ENCODE results near the gene ZNF804B.
A peak's percentile ranks its signal among the peaks of the same experiment; 100 is the strongest.

The ZNF804B gene

GRCh38 chr7:88881136-88881535, 121.6 kb downstream of the ZNF804B start:
- no peak for DNase-seq
- TF ChIP-seq GATA1 (IDR thresholded peaks at IDR 0.05; ENCODE audit: low read depth, low read length), result no peak
- TF ChIP-seq POLR2A (IDR thresholded peaks at IDR 0.05; ENCODE audit: low read length), result no peak

- TF ChIP-seq GATA1 (IDR thresholded peaks at IDR 0.05; ENCODE audit: low read depth, low read length) (no peak), POLR2A (IDR thresholded peaks at IDR 0.05; ENCODE audit: low read length) (no peak)
- no peak for DNase-seq
Observed at GRCh38 chr7:88885131-88885530, 125.6 kb downstream of the ZNF804B start.

GRCh38 chr7:88888684-88889083, 129.2 kb downstream of the ZNF804B start:
- DNase-seq, result peak in 1 of 2 experiments; percentile 24
- TF ChIP-seq GATA1 (IDR thresholded peaks at IDR 0.05; ENCODE audit: low read depth, low read length) (no peak), POLR2A (IDR thresholded peaks at IDR 0.05; ENCODE audit: low read length) (no peak)

- TF ChIP-seq GATA1 (IDR thresholded peaks at IDR 0.05; ENCODE audit: low read depth, low read length) (no peak), POLR2A (IDR thresholded peaks at IDR 0.05; ENCODE audit: low read length) (no peak)
Observed at GRCh38 chr7:88910516-88910915, 151.0 kb downstream of the ZNF804B start.

GRCh38 chr7:88912852-88913251, 153.4 kb downstream of the ZNF804B start:
- DNase-seq, result no peak

More at GRCh38 chr7:88910516-88910915, 151.0 kb downstream of the ZNF804B start:
- DNase-seq, result no peak

GRCh38 chr7:88915615-88916014, 156.1 kb downstream of the ZNF804B start:
- TF ChIP-seq GATA1 (IDR thresholded peaks at IDR 0.05; ENCODE audit: low read depth, low read length), result no peak
- TF ChIP-seq POLR2A (IDR thresholded peaks at IDR 0.05; ENCODE audit: low read length), result no peak
- DNase-seq, result no peak

More at GRCh38 chr7:88912852-88913251, 153.4 kb downstream of the ZNF804B start:
- TF ChIP-seq GATA1 (IDR thresholded peaks at IDR 0.05; ENCODE audit: low read depth, low read length), result no peak
- no peak for TF ChIP-seq POLR2A (IDR thresholded peaks at IDR 0.05; ENCODE audit: low read length)

- TF ChIP-seq GATA1 (IDR thresholded peaks at IDR 0.05; ENCODE audit: low read depth, low read length), result no peak
- no peak for TF ChIP-seq POLR2A (IDR thresholded peaks at IDR 0.05; ENCODE audit: low read length)
- DNase-seq, result no peak
Observed at GRCh38 chr7:88919478-88920131, 160.1 kb downstream of the ZNF804B start.

- TF ChIP-seq POLR2A (IDR thresholded peaks at IDR 0.05; ENCODE audit: low read length) (no peak), GATA1 (IDR thresholded peaks at IDR 0.05; ENCODE audit: low read depth, low read length) (no peak)
Observed at GRCh38 chr7:88922944-88923343, 163.4 kb downstream of the ZNF804B start.

GRCh38 chr7:88928276-88928675, 168.8 kb downstream of the ZNF804B start:
- TF ChIP-seq GATA1 (IDR thresholded peaks at IDR 0.05; ENCODE audit: low read depth, low read length), result no peak
- no peak for TF ChIP-seq POLR2A (IDR thresholded peaks at IDR 0.05; ENCODE audit: low read length)
- no peak for DNase-seq

More at GRCh38 chr7:88922944-88923343, 163.4 kb downstream of the ZNF804B start:
- DNase-seq, result no peak

- DNase-seq, result no peak
- TF ChIP-seq POLR2A (IDR thresholded peaks at IDR 0.05; ENCODE audit: low read length), result no peak
- no peak for TF ChIP-seq GATA1 (IDR thresholded peaks at IDR 0.05; ENCODE audit: low read depth, low read length)
Observed at GRCh38 chr7:88929719-88930118, 170.2 kb downstream of the ZNF804B start.

- TF ChIP-seq GATA1 (IDR thresholded peaks at IDR 0.05; ENCODE audit: low read depth, low read length) (no peak), POLR2A (IDR thresholded peaks at IDR 0.05; ENCODE audit: low read length) (no peak)
Observed at GRCh38 chr7:88933285-88933684, 173.8 kb downstream of the ZNF804B start.

GRCh38 chr7:88942815-88943501, 183.5 kb downstream of the ZNF804B start:
- TF ChIP-seq POLR2A (IDR thresholded peaks at IDR 0.05; ENCODE audit: low read length) (no peak), GATA1 (IDR thresholded peaks at IDR 0.05; ENCODE audit: low read depth, low read length) (no peak)
- no peak for DNase-seq

More at GRCh38 chr7:88933285-88933684, 173.8 kb downstream of the ZNF804B start:
- no peak for DNase-seq

- no peak for DNase-seq
- no peak for TF ChIP-seq GATA1 (IDR thresholded peaks at IDR 0.05; ENCODE audit: low read depth, low read length)
- TF ChIP-seq POLR2A (IDR thresholded peaks at IDR 0.05; ENCODE audit: low read length), result no peak
Observed at GRCh38 chr7:88951826-88952225, 192.3 kb downstream of the ZNF804B start.

- no peak for TF ChIP-seq GATA1 (IDR thresholded peaks at IDR 0.05; ENCODE audit: low read depth, low read length)
- TF ChIP-seq POLR2A (IDR thresholded peaks at IDR 0.05; ENCODE audit: low read length), result no peak
- no peak for DNase-seq
Observed at GRCh38 chr7:88964418-88964817, 204.9 kb downstream of the ZNF804B start.

- TF ChIP-seq POLR2A (IDR thresholded peaks at IDR 0.05; ENCODE audit: low read length) (no peak), GATA1 (IDR thresholded peaks at IDR 0.05; ENCODE audit: low read depth, low read length) (no peak)
- DNase-seq, result no peak
Observed at GRCh38 chr7:88965371-88965770, 205.9 kb downstream of the ZNF804B start.
